Stimulated activated CD4-positive, alpha-beta T cell treated with anti-CD3 and anti-CD28 coated beads, Interleukin-2, amount 100 ng/mL, for 24 hours (primary cell): ENCODE data around the gene LHFPL3.

ENCODE experiments used
- DNase-seq, 2 donors: peaks; one replicate each; pipeline ENCODE4 v3.0.0-alpha.2; 2020

The LHFPL3 gene

GRCh38 chr7:104807671-104808070, 479.3 kb downstream of the LHFPL3 start:
- DNase-seq: no peak

GRCh38 chr7:104809906-104810305, 481.5 kb downstream of the LHFPL3 start:
- no peak for DNase-seq

- no peak for DNase-seq
Measured at GRCh38 chr7:104814126-104814525, 485.7 kb downstream of the LHFPL3 start.

- no peak for DNase-seq
Measured at GRCh38 chr7:104814671-104815400, 486.4 kb downstream of the LHFPL3 start.

GRCh38 chr7:104816537-104816936, 488.1 kb downstream of the LHFPL3 start:
- no peak for DNase-seq

- no peak for DNase-seq
Measured at GRCh38 chr7:104818961-104819880, 490.8 kb downstream of the LHFPL3 start.

- no peak for DNase-seq
Measured at GRCh38 chr7:104820836-104821535, 492.6 kb downstream of the LHFPL3 start.

- DNase-seq: no peak
Measured at GRCh38 chr7:104823177-104823576, 494.8 kb downstream of the LHFPL3 start.

GRCh38 chr7:104825099-104825498, 496.7 kb downstream of the LHFPL3 start:
- no peak for DNase-seq

- DNase-seq: no peak
Measured at GRCh38 chr7:104826135-104826534, 497.7 kb downstream of the LHFPL3 start.

GRCh38 chr7:104836976-104837375, 508.6 kb downstream of the LHFPL3 start:
- no peak for DNase-seq

GRCh38 chr7:104838537-104839299, 510.3 kb downstream of the LHFPL3 start:
- DNase-seq: no peak

GRCh38 chr7:104839842-104840241, 511.4 kb downstream of the LHFPL3 start:
- no peak for DNase-seq

- no peak for DNase-seq
Measured at GRCh38 chr7:104841798-104842197, 513.4 kb downstream of the LHFPL3 start.

- DNase-seq: no peak
Measured at GRCh38 chr7:104843198-104843597, 514.8 kb downstream of the LHFPL3 start.

- DNase-seq: no peak
Measured at GRCh38 chr7:104845557-104845956, 517.2 kb downstream of the LHFPL3 start.

- no peak for DNase-seq
Measured at GRCh38 chr7:104846731-104847130, 518.3 kb downstream of the LHFPL3 start.

GRCh38 chr7:104848138-104848990, 520.0 kb downstream of the LHFPL3 start:
- DNase-seq: peak; percentile 55 to 67

GRCh38 chr7:104850374-104850773, 522.0 kb downstream of the LHFPL3 start:
- no peak for DNase-seq

- no peak for DNase-seq
Measured at GRCh38 chr7:104851268-104851667, 522.9 kb downstream of the LHFPL3 start.

- DNase-seq: no peak
Measured at GRCh38 chr7:104852386-104852785, 524.0 kb downstream of the LHFPL3 start.

- DNase-seq: no peak
Measured at GRCh38 chr7:104855861-104856260, 527.5 kb downstream of the LHFPL3 start.
